HG03039 (cell line): Measurements from ENCODE around the gene OCA2.
"Not testable (repeated sequence)": the region's sequence is repeated elsewhere in the genome, so short reads cannot be mapped to it uniquely, and the experiment has no call there.

Experiments used
- ATAC-seq: cut with Tn5 transposase; IDR thresholded peaks from one replicate; pipeline ENCODE4 v1.9.1; 2021; ENCODE audit warnings: mild to moderate bottlenecking, moderate library complexity; ENCODE audit not compliant: unreplicated experiment

Gene OCA2

GRCh38 chr15:28121577-28121976, 22.5 kb upstream of the OCA2 start:
- ATAC-seq = not testable (repeated sequence)

- ATAC-seq = no peak
These were observed 21.2 kb upstream of the OCA2 start for GRCh38 chr15:28120359-28120640.

- ATAC-seq = no peak
These were observed 19.4 kb upstream of the OCA2 start for GRCh38 chr15:28118531-28118930.

GRCh38 chr15:28118083-28118482, 19.0 kb upstream of the OCA2 start:
- ATAC-seq = no peak

GRCh38 chr15:28117432-28117990, 18.4 kb upstream of the OCA2 start:
- ATAC-seq = no peak

GRCh38 chr15:28116521-28117431, 17.7 kb upstream of the OCA2 start:
- ATAC-seq = no peak

GRCh38 chr15:28115871-28116270, 16.8 kb upstream of the OCA2 start:
- no peak for ATAC-seq

GRCh38 chr15:28114721-28115622, 15.9 kb upstream of the OCA2 start:
- ATAC-seq = no peak

GRCh38 chr15:28114114-28114455, 15.0 kb upstream of the OCA2 start:
- no peak for ATAC-seq

- ATAC-seq = no peak
These were observed 14.4 kb upstream of the OCA2 start for GRCh38 chr15:28113394-28114113.

GRCh38 chr15:28112962-28113361, 13.8 kb upstream of the OCA2 start:
- ATAC-seq = no peak

GRCh38 chr15:28112101-28112760, 13.1 kb upstream of the OCA2 start:
- ATAC-seq = no peak

GRCh38 chr15:28111543-28111942, 12.4 kb upstream of the OCA2 start:
- no peak for ATAC-seq

- ATAC-seq = no peak
These were observed 11.4 kb upstream of the OCA2 start for GRCh38 chr15:28110481-28110881.

GRCh38 chr15:28109626-28110455, 10.7 kb upstream of the OCA2 start:
- no peak for ATAC-seq

GRCh38 chr15:28107904-28108275, 8.8 kb upstream of the OCA2 start:
- ATAC-seq = no peak

GRCh38 chr15:28107111-28107903, 8.2 kb upstream of the OCA2 start:
- ATAC-seq = no peak

- no peak for ATAC-seq
These were observed 7.4 kb upstream of the OCA2 start for GRCh38 chr15:28106294-28107110.
